GM19452 (cell line): ENCODE measurements around the gene CFAP299.

ENCODE experiments used
- ATAC-seq: cut with Tn5 transposase; IDR thresholded peaks from one replicate; pipeline ENCODE4 v1.9.1; 2021; ENCODE audit not compliant: unreplicated experiment

CFAP299 gene

DNA sequence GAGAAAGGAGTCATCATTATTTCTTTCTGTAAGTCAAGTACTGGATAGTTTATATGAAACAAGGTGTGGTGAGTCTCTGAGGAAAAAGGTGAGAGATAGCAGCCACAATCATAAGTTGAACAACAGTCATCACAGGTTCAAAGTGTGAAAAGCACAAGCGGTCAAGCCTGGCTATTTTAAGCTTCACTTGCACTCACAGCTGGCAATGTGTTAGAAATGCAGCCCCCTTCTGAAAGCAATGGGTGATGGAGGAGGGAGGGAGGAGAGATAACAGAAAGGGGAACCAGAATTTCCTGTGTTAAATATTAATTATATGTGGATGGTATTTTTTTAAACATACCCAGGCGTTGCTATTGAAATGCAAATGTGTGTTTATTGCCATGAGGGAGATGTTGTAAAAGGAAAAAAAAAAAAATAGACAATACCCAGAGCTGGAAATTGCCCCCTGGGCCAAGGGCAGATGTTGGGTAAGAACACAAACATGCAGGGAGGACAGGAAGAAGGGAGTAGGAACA, 668.1 kb downstream of the CFAP299 start:
- peak; percentile 100 for ATAC-seq

DNA sequence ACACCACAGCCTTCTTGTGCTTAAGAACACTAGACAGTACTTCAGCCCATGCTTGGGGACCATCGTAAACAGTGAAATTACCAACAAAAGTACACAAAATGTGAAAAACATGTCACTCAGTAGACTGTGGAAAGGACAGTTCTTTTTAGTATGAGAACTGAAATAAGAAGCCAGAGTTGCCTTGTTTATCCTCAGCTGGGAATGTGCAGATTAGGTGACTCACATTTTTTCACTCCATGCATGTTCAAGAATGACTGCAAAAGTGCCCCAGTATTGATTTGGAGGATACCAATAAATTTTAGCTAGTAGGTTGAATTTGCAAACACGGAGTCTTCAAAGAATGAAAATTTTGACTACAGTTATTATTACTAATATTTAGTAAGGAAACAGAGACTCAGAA, 671.9 kb downstream of the CFAP299 start:
- no peak for ATAC-seq
